Putamen (tissue), 1 donor: ENCODE data around the gene SHD.
A peak's percentile ranks its signal among the peaks of the same experiment; 100 is the strongest.
"Not testable (repeated sequence)": the region's sequence is repeated elsewhere in the genome, so short reads cannot be mapped to it uniquely, and the experiment has no call there.

Source experiments
- DNase-seq: peaks from one replicate; pipeline ENCODE4 v3.0.0-alpha.2; 2016; ENCODE audit warnings: low spot score

Gene SHD

DNA sequence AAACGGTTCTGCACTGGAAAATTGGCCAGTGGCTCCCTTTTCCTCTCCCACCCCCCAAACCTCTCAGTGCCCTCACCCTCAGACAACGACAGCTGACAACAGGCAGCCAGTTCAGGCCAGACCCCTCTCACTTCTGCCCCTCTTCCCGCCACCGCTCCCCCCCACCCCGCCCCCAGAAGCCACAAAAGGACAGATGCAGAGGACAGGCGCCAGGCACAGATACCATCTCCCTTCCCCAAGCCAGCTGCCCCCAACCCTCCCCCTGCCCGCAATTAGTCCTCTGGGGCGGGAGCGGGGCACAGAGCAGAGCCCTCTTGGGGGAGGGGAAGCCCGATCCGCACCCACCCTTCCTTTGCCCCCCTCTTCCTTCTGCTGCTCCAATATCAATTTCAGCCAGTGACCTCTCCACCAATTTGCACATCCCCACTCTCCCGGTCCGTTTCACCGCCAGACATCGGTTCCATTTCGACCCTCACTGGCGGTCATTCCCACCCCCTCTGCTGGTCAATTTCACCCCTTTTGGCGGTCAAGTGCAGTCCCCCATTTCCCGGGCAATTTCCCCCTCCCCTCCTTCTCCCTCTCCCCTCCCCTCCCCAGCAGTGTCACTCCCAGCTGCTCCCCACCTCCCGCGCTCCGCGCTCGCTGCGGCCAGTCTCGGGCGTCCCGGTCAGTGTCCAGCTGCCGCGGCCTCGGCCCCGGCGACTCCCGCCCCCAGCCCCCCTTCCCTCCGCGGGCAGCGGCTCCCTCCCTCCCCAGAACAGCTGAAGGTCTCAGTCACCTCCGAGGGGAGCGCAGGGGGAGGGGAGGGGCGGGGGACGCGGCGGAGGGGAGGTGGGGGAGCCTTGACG lies at the start of gene SHD:
TSS of gene SHD (plus strand) at position 848 of the 848 bp plus-strand sequence. CDS start 798 bp downstream, outside the sequence.
- DNase-seq: no peak

DNA sequence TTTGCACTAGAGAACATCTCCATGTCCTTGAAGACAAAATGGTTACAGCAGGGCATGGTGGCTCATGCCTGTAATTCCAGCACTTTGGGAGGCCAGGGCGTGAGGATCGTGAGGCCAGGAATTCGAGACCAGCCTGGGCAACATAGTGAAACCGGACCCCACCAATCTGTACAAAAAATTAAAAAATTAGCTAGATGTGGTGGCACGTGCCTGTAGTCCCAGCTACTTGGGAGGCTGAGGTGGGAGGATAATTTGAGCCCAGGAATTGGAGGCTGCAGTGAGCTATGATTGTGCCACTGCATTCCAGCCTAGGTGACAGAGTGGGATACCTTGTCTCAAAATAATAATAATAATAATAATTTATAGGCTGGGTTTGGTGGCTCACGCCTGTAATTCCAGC lies 48.8 kb upstream of the SHD start:
- DNase-seq: not testable (repeated sequence)

DNA sequence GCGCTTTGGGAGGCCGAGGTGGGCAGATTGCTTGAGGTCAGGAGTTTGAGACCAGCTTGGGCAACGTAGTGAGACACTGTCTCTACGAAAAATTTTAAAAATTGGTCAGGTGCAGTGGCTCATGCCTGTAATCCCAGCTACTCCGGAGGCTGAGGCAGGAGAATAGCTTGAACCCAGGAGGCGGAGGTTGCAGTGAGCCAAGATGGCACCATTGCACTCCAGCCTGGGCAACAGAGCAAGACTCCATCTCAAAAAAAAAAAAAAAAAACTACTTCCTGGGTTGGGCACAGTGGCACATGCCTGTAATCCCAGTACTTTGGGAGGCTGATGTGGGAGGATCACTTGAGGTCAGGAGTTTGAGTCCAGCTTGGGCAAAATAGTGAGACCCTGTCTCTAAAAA lies 47.5 kb upstream of the SHD start:
- not testable (repeated sequence) for DNase-seq

DNA sequence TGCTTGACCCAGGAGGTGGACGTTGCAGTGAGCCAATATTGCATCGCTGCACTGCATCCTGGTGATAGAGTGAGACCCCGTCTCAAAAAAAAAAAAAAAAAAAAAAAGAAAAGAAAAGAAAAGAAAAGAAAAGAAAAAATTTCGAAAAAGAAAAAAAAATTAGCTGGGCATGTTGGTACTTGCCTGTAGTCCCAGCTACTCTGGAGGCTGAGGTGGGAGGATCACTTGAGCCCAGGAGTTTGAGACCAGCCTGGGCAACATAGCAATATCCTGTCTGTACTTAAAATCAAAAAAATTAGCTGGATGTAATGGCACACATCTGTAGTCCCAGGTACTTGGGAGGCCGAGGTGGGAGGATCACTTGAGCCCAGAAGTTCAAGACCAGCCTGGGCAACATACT lies 46.9 kb upstream of the SHD start:
- not testable (repeated sequence) for DNase-seq

- DNase-seq: no peak
Observed at GRCh38 chr19:4232614-4233281, 46.3 kb upstream of the SHD start.

DNA sequence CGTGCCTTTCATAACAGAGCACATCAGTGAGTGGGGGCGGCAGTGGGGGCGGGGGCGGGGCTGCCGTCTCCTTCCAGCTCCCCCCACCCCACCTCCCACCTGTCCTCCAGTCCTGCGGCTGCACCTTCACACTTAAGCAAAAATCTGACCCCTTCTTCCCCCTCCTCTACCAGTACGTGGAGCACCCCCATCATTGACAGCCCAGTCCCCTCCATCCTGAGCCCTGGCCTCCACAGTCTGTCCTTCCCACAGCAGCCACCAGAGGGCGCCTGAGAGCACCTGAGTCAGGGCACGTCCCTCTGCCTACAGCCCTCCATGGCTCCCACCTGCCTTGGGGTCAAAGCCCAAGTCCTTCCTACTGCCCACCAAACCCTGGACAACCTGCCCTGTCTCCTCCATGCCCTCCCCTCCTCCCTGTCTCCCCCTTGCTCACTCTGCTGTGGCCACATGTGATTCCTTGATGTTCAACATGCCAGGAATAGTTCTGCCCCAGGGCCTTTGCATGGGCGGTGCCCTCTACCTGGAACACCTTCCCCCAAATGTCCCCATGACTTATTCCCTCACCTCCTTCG lies 45.7 kb upstream of the SHD start:
- DNase-seq: no peak

GRCh38 chr19:4234142-4234861 lies 44.8 kb upstream of the SHD start:
- DNase-seq: peak; percentile 34

GRCh38 chr19:4234862-4235201 lies 44.2 kb upstream of the SHD start:
- DNase-seq: no peak

DNA sequence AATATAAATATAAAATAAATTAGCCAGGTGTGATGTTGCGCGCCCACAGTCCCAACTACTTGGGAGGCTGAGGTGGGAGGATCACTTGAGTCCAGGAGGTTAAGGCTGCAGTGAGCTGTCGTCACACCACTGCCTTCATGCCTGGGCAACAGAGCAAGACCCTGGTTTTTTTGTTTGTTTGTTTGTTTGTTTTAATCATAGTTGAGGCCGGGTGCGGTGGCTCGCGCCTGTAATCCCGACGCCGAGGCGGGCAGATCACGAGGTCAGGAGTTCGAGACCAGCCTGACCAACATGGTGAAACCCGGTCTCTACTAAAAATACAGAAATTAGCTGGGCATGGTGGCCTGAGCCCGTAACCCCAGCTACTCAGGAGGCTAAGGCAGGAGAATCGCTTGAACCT lies 41.6 kb upstream of the SHD start:
- DNase-seq: not testable (repeated sequence)

DNA sequence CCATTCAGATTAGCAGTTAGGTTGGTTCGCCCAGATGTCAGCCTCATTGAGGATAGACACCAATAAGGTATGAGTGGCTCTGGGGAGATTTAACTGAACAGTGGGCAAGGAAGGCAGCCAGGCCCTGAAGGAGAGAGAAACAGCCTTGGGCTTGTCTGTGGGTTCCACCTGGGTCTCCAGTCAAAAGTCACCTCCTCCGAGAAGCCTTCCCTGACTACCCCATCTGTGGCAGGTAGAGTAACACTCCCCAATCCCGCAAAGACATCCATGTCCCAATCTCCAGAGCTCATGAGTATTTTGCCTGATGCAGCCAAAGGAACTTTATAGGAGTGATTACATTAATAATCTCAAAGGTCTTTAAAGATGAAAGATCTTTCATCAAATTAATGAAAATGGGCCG lies 40.2 kb upstream of the SHD start:
- no peak for DNase-seq

DNA sequence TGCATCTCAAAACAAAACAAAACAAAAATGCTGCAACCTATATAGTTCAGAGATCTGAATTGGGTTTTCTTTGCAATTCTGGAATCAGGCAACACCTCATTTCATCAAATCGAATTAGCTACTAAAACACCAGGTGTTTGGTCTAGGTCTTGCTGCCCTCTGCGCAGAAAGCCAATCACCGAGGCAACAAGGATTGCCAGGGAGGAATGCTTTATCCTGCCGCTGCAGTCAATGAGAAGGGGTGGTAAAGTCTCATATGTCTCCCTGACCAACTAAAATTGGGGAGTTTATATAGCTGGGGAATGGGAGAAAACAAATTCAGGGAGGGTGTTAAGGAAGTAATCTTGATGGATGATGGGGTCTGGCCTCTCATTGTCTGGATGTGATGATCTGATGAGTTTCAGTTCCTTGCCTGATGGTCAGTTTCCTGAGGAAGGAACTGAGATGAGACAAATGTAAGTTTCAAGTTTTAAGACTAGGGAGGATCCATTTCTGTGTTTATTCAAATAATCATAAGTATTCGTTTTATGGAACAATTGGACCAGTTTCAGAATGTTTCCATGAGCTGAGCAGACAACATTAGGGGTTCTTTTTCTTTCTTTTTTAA lies 37.1 kb upstream of the SHD start:
- no peak for DNase-seq

DNA sequence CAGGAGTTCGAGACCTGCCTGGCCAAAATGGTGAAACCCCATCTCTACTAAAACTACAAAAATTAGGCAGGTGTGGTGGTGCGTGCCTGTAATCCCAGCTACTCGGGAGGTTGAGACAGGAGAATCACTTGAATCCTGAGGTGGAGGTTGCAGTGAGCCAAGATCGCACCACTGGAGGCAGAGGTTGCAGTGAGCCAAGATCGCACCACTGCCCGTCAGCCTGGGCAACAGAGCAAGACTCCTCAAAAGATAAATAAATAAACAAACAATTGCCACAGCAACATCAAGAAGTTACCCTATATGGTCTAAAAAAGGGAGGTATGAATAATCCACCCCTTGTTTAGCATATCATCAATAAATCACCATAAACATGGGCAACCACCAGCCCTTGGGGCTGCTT lies 33.1 kb upstream of the SHD start:
- not testable (repeated sequence) for DNase-seq

- peak; percentile 97 for DNase-seq
Observed at GRCh38 chr19:4246767-4247593, 32.1 kb upstream of the SHD start, which contains the start of gene YJU2. YJU2 (plus strand) TSS chr19:4247080; CDS start chr19:4247147, 67 bp downstream.

DNA sequence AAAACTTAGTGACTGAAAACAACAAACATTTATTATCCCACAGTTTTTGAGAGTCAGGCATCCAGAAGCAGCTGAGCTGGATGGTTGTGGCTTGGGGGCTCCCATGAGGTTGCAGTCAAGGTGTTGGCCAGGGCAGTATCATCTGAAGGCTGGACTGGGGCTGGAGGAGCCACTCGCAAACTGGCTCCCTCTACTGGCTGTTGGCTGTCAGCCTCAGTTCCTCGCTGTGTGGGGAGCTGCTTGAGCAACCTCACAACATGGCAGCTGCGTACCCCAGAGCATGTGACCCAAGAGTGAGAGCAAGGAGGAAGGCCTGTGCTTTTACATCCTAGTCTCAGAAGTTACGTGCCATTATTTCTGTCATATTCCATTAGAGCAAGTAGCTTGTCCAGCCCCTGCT lies 22.5 kb upstream of the SHD start:
- DNase-seq: no peak

- no peak for DNase-seq
Observed at GRCh38 chr19:4257025-4257424, 22.0 kb upstream of the SHD start.

- DNase-seq: no peak
Observed at GRCh38 chr19:4258181-4258580, 20.9 kb upstream of the SHD start.

GRCh38 chr19:4260613-4261191 lies 18.4 kb upstream of the SHD start:
- no peak for DNase-seq

GRCh38 chr19:4264812-4265211 lies 14.3 kb upstream of the SHD start:
- no peak for DNase-seq

DNA sequence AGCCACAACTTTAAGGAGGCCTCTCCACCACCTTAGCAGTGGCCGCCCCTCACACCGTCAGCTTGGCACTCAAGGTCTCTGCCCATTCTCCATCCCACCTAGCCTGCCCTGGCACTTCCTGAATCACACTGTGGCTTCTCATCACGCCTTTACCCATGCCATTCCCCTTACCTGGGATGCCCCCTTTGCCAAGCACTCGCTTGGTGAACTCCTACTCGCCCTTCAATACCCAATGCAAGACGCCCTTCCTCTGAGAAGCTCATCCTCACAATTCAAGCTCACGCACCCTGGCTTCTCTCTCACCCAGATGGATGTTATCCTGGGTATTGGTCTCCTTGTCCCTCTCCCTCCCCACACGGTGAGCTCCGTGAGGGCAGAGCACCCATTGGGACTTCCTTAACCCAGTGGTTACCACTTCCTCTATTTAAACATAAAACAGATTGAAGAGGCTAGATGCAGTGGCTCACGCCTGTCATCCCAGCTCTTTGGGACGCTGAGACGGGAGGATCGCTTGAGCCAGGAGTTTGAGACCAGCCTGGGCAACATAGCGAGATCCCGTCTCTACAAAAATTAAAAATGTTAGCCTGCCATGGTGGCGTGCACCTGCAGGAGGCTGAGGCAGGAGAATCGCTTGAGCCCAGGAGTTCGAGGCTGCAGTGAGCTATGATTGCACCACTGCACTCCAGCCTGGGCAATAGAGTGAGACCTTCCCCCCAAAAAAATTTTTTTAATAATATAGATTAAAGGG lies 12.6 kb upstream of the SHD start:
- DNase-seq: no peak
